HG03521 (cell line): ENCODE measurements around the gene TNFSF18.
"Not testable (repeated sequence)": the region's sequence is repeated elsewhere in the genome, so short reads cannot be mapped to it uniquely, and the experiment has no call there.

Experiments
- ATAC-seq: cut with Tn5 transposase; IDR thresholded peaks from one replicate; pipeline ENCODE4 v1.9.1; 2021; ENCODE audit warnings: mild to moderate bottlenecking, moderate library complexity; ENCODE audit not compliant: unreplicated experiment

TNFSF18 gene, protein sequence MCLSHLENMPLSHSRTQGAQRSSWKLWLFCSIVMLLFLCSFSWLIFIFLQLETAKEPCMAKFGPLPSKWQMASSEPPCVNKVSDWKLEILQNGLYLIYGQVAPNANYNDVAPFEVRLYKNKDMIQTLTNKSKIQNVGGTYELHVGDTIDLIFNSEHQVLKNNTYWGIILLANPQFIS

DNA sequence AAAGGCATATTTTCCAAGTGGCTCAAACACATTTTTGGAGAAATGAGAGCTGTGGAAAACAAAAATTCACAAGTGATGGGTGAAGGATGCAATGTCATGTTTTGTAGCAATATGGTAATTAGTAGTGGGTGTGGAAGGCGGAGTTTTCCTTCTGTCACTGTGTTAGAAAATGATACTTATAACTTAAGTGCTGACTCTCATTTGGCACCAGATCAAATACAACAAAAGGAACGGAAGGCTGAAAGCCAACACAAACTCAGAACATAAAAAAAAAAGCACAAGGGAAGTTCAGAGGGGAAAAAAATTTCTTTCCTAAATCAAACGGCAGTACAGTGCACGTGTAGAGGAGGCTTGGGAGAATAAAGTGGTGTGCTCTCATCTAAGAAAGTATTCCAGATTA is at the start of gene TNFSF18:
TNFSF18 (minus strand) TSS at position 77 of the 400 bp plus-strand sequence; CDS start at position 32, 45 bp downstream.
- no peak for ATAC-seq

DNA sequence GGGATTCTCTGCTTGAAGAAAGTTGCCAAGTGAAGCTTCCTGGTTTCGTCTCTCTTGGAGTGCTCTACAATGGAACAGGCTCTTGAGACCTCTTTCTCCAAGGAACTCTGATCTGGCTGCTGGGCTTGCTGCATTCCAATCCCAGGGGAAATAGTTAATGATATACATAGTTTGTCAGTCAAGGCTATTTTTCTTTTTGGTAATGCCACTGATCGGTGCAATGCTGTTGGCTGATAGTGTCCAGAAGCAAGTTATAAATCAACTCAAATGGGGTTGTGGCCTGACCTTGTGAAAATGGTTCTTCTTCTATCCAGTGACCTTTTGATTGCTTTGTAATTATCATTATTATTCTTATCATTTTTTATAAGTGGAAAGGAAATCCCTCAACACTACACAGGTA is 48.4 kb upstream of the TNFSF18 start:
- no peak for ATAC-seq

DNA sequence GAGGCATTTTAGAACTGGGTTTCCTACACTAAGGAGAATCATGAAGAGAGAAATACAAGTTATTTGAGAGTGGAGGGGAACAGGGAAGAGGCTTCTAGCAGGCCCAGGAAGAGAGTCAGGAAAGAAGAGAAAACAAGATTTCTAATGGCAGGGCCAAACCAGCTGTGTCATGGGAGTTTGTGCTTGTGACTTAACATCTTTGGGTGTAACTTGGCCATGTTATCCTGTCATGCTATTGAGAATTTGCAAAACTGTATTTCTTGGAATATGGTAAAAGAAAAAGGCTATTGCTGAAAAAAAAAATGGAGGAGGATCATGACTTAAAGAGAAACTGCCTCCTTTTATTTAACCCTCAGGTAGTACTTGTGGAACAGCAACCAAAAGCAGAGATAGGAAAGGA is 47.4 kb upstream of the TNFSF18 start:
- ATAC-seq = no peak

DNA sequence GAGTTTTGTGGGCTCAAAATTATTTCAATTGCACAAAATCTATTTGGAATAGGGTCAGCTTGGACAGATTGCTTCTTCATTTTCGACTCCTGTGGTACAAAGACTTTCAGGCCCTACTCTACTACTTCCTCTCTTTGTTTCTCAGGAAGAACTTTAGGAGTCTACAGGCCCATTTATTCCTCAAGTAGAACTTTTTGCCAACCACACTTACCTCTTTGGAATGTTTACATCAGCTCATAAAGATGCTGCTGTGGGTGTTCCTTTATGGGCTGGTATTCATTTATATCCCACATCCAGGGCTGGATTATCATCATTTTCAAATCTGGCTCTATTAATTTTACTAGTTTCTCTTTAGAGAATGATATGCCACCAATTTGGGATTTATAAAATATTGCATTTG is 46.3 kb upstream of the TNFSF18 start:
- no peak for ATAC-seq

DNA sequence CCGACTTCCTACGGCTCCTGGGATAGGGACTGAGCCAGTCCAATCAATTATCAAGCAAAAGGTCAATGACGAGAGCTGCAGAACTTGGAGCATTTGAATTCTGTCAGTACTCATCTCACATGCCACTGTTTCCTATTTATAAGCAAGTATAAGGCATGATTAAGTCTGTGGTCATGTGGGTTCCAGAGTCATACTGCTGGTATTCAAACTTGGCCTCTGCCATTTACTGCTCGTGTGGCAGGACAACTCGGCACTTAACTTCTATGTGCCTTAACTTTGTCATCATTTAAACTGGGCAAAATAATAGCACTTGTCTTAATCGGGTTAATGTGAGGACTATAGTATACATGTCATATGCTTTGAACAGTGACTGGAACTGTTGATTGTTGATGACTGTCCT is 44.9 kb upstream of the TNFSF18 start:
- ATAC-seq = no peak

DNA sequence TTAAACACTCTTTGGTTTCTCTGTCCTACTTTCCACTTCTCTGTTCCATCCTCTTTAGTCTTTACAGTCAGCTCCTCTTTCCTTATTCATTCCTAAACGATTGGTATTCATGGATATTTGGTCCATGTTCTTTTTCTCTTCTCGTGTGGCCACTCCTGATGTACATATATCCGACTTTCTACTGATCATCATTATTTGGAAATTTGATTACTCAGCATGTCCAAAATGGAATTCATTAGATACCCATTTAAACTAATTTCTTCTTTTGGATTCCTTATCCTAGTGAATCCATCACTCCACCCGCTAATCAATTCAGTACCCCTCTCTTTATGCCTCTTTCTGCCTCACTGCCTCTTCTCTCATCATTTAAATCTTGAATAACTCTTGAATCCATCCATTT is 43.8 kb upstream of the TNFSF18 start:
- no peak for ATAC-seq

DNA sequence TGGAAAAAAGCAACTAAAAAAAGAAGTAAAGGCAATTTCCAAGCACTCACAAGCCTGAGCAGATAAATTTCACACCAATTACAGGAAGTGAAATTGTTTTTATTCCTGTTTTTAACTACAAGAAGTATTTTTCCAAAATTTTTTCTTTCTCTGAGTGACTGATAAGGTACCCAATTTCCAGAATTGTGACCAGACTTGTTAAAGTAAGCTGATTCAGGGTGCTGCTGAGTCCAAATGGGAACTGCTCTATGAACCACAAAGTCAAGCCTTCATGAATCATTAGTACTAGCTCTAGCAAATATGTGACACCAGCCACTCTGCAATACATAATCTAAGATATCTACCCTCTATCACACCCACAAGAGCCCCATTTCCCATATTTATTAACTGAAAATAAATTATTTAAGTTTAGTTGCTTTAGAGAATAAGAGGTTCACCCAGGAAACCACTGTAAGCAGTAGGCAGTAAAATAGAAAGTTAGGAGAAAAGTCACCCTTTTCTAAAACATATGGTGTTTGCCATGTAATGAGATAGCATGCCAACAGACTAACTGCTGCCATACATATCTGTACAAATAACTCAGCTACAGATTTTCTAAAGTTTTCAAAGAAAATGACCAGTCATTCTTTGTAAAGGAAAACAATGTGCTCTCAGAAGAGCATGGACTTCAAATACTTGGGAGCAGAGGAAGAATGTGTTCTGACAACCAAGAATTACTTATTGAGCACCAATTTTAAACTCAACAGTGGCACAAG is 43.1 kb upstream of the TNFSF18 start:
- ATAC-seq = no peak

DNA sequence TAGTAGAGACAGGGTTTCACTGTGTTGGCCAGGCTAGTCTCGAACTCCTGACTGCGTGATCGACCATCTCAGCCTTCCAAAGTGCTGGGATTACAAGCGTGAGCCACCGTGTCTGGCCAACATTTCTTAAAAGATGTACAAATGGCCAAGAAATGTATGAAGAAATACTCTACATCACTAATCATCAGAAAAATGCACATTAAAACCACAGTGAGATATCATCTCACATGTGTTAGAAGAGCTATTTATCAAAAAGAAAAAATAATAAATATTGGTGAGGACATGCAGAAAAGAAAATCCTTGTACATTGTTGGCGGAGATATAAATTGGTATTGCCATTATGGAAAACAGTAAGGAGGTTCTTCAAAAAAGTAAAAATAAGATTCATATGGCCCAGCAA is 33.6 kb upstream of the TNFSF18 start:
- no peak for ATAC-seq

DNA sequence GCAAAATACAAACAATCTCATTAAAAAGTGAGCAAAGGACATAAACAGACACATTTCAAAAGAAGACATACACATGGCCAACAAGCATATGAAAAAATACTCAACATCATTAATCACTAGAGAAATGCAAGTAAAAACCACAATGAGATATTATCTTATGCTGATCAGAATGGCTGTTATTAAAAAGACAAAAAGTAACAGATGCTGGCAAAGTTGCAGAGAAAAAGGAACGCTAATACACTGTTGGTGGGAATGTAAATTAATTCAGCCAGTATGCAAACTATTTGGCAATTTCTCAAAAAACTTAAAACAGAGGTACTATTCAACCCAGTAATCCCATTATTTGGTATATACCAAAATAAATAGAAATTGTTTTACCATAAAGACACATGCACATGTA is 32.2 kb upstream of the TNFSF18 start:
- ATAC-seq = no peak

DNA sequence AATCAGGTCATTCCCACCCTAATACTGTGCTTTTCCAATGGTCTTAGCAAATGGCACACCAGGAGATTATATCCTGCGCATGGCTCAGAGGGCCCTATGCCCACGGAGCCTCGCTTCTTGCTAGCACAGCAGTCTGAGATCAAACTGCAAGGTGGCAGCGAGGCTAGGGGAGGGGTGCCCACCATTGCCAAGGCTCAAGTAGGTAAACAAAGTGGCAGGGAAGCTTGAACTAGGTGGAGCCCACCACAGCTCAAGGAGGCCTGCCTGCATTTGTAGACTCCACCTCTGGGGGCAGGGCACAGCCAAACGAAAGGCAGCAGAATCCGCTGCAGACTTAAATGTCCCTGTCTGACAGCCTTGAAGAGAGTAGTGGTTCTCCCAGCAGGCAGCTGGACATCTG is 23.5 kb upstream of the TNFSF18 start:
- not testable (repeated sequence) for ATAC-seq

DNA sequence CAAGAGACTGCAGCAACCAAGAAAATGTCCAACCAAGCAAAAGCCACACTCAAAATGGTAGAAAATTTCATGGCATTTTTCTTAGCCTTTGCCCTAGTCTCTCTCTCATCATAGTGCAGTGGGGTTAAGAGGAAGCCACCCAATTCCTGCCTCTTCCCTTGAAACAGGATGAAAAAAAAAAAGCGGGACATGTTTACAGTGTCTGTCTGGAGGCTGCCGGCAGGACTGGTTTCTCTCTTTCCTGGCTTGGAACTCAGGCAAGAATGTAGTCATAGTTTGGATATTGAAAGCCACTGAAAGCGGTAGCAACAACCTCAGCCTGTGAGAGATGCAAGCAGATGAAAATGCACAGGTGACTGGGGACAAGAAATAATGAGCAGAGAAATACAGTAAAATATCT is 13.3 kb upstream of the TNFSF18 start:
- no peak for ATAC-seq

DNA sequence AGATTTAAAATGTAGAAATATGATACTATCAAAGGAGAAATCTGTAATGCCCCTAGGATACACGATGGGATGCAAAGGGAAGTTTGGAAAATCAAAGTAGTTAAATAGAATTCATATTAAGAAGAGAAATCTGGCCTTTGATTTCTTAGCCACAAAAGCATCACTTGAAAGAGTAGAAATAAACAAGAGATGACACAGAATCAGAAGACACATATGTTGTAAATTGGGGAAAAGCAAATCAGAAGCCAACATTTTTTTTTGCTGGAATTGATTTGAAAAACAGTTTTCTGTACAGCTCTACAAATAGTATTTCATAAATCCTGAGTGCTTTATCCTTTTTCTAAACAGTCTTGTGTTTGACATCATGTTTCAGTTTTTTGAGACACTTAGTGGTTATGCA is 12.4 kb upstream of the TNFSF18 start:
- ATAC-seq = no peak

DNA sequence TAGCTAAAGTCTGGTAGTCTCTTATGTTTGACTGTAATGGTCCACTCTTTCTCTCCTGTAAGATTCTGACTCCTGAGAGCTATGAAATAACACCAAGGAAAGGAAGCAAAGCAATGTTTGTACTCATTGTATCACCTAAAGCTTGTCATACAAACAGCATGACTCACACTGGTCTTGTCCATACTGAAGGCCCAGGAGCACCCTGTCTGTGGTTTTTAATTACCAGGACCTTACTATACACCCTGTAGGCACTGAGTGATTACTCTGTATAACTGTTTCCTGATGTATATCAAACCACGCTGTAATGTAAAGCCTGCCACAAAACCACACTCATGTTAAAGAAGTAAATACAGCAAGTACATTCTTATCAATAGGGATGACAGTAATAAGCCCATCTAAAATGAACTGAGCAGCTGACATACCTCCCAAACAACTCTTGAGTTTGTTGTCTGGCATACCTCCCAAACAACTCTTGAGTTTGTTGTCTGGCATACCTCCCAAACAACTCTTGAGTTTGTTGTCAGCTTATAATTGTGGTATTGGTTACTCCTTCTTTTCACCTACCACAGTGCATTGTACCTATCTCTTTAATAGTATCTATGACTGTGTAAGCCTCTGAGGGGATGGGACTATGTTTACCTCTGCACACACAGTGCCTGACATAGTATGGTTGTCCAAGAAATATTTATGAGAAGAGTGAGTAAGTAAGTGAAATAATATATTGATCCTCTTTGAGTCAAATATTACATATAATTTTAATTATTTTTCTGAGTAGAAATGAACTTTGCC is 11.6 kb upstream of the TNFSF18 start:
- no peak for ATAC-seq

DNA sequence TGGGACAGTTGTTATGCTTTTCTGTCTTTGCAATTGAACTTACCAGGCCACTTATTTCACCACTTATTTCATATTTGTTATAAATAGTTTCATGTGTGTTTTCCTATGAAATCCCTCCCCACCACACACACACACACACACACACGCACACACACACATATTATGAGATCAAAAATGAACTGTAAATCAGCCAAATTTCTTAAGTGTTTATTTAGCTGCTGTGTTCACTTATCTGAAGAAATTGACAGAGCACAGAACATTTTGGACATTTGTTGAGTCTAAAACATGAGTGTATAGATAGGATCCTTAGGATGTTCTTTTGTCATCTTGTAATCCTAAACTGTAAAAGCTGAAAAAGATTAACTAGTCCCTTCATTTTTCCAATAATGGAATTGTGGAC is 7.8 kb upstream of the TNFSF18 start:
- ATAC-seq = no peak

DNA sequence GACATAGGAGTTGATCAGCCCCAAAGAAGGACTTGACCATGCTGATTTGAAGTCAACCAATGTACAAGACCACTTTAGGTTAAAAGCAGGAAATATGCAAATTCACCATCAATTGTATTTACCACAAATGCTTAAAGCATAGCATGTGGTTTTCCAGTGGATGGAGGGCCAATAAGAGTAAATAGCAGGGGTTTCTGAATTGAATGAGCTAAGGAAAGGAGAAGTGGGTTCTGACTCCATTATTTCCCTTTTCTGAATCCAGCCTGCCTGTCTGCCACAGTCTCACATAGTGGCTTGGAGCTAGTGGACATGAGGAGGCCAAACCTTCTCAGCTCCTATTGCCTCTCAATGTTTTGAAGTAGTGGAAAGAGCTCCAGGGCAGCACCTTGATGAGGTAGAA is 7.2 kb upstream of the TNFSF18 start:
- ATAC-seq = no peak

DNA sequence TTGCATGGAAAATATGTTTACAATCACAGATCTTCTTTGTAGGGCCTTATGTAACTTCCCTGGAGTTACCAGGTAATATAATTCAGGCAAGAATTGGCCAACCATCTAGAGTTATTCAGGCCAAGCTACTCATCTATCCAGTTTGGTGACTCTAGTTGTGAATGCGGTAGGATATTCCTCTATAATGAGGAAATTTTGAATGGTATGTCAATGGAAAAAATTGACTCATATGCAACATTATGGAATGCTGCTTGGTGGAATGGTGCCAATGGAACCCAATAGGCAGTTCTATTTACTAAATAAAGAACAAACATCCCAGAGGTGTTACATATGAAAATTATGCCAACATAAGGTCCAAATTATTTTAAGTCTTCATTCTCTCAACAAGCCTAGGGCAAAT is 5.6 kb upstream of the TNFSF18 start:
- ATAC-seq = no peak

DNA sequence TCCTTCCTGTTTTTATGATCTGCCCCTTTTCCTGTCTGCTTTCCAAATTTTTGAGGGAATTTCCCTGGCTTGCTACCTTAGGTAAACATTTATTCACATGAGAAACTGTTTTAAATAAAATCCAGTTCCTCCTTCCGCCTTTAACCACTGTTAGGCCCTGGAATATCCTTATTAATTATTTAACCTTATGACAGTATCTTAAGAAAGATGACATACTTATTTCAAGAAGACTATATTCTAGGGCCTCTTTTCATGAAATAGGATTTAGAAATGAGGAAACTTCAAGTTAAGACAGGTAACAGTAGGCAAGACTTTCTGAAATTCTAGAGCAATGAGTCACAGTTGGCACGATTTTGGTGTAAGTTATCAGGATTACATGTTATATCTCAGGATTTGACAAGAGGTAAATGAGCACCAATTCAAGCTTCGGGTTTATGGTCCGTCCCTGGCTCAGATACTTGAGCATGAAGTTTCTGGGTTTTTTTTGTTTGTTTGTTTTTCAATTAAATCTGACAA is 2.0 kb upstream of the TNFSF18 start:
- no peak for ATAC-seq

DNA sequence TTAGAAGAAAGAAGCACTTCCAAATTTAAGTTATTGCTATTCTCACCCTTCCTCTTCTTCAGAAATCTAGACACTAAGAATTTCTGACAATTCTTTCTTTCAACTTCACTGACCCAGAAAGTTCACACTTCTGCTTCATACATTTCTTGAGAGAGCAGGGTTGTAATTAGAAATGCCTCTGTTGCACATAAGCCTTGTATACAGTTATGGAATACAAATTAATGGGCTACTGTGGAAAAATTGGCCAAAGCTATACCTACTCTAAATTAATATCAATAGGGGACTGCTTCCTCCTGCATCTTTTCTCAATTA is 1.5 kb downstream of the TNFSF18 start:
- ATAC-seq = no peak

DNA sequence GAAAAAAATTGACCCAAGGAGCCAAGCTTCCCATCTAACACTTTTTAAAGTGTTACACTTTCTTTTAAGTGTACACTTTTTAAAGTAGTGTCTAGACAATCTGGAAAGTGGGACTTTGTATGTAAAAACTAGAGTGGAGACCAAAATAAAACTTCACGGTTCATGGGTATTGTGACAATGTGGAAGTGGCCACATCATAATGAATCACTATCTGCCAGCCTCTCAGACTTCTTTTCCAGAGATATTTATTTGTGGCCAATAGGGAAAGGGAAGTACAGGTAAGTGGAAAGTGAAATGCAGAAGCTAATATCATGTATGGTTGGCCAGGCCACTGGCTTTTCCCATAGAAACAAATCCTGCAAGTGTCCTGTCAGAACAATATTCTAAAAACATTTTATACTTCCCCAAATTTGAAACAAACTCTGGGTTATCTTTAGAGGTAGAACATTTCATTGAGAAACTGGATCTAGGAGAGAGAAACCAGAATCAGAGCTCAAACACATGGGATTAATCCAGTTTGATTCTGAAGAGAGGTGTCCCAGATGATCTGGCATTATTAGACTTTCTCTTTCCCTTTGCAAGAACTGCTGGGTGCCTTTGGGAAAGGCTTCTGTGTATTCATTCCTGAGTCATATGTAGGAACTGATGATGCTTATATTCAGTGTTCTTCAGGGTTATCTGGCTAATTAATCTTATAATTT is 2.0 kb downstream of the TNFSF18 start:
- no peak for ATAC-seq

DNA sequence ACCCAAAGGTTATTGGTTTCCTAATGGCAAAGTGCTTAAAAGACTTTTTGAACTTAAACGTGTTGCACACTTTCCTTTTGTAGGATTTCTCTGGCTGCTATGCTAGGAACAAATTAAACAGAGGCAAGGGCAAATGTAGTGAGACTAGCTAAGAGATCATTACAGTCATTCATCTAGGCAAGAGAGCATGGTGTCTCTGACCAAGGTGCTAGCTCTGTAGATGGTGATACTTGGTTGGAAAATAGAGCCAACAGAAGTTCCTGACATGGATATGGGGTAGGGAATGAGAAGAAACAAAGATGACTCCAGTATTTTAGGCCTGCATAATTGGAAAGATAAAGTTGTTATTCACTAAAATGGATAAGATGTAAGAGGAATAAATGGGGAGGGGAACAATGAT is 6.1 kb downstream of the TNFSF18 start:
- ATAC-seq = no peak

DNA sequence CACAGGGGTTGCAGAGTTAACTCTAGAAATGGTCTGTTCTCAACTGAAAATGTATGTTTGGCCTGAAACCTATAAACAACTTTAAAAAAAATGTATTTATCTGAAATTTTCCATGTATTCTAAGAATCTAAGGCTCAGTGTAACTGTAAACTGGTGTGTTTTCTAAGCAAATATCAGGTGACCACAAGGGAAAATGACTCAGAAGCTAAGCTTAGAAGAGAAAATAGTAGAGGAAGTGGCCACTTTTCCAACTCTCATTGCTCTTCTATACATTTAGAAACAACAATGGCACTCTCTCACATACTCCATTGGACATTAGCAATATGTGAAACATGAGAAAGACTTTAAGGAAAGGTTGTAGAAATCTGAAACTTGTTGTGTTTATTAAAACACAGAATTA is 7.5 kb downstream of the TNFSF18 start:
- no peak for ATAC-seq
